HG03135 (cell line): ENCODE data around the gene NRG4.
"Not testable (repeated sequence)": the region's sequence is repeated elsewhere in the genome, so short reads cannot be mapped to it uniquely, and the experiment has no call there.

ENCODE experiments used
- ATAC-seq: cut with Tn5 transposase; IDR thresholded peaks from one replicate; pipeline ENCODE4 v1.9.1; 2021; ENCODE audit warnings: mild to moderate bottlenecking, moderate library complexity; ENCODE audit not compliant: unreplicated experiment

NRG4 gene, protein sequence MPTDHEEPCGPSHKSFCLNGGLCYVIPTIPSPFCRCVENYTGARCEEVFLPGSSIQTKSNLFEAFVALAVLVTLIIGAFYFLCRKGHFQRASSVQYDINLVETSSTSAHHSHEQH

DNA sequence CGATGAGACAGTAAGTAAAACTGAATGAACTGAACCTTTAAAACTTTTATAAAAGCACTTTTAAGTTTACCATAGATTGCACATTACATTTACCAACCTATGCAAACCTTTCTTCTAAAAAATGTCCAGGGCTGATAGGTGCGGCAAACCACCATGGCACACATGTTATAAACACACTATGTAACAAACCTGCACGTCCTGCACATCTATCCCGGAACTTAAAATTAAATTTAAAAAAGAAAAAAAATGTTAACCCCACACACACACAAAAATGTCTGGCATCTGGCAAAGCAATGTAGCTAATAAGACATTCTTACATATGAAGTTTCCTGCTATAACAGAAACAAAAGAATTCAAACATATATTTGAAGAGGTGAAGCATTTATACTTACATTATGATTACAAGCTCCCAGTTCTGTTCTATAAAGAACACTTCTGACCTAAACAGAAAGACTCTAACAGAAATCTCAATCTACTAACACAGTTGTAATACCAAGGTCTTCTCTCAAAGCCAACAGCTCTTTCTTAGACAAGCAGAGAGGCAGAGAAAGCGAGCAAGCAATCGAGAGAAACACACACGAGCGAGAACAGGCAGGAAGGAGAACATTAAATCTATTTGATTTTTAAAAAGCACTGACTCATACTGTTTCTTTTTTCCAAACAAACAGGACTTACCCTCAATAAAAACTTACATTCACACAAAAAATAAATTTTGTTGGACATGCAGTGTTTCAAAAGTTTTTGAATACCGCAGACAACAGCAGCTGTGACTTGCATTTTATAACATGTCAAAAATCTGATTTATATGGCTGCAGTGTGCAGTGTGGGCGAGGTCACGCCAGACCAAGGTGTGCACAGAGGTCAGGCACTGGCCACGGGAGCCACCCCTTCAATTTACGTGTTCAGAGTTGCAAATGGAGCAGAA is at the start of gene NRG4:
Gene NRG4, minus strand, starts transcription at position 798 of the 925 bp plus-strand sequence. CDS start 1,194 bp downstream, outside the sequence.
- no peak for ATAC-seq

DNA sequence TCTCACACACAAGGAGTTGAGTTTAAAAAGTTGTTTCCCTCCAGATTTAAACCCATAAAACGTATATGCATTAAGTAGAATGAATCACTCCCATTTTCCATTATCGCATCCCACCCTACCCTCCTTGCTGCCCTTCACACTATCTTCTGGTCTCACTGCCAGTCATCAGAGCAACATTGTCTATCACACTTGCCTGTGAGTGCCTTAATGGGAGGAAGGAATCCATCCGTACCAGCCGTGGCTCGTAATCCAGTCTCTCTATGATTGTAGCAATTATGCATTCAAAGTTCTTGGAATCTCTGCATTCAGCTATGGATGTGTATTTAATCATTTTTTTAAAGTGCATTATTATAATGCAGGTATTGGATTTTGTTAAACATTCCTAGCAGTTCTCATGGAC is 49.5 kb upstream of the NRG4 start:
- no peak for ATAC-seq

GRCh38 chr15:76060118-76060989 is 48.1 kb upstream of the NRG4 start:
- ATAC-seq, result no peak

DNA sequence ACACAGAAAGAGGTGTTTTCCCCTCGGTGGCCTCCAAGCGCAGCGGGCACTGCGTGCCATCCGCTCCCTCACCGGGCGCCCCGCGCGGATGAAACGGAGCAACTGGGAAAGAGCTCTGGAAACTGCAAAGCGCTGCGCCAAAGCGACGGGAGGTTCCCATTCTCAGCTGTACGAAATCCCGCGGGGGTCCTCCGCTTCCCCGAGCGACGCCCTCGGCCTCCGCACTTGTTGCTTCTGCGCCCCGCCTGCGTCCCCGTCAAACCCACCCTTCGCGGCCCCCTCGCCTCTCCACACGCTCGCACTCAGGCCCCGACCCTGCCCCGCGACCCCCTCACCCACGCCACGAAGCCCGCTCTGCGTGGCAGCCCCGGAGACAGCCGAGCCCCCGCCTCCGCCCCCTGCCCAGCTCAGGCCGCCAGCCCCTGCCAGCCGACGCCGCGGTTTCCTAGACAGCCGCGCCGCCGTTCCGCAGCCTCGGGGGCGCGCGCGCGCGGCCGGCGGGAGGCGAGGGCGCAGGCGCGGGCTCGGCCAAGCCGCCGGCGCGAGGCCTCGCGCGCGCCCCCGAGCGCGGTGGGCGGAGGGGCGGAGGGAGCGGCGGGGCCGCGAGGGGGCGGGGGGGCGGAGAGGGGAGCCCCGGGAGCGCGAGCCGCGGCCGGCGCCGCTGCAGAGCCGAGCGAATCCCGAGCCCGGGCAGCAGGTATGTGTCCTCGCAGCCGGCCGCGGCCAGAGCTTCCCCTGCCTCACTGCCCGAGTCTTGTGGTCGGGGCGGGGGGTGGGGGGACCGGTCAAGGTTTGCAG is 47.3 kb upstream of the NRG4 start, which contains the start of gene TMEM266:
Gene TMEM266, plus strand, starts transcription at position 666 of the 798 bp plus-strand sequence. CDS start 74,279 bp downstream, outside the sequence.
- no peak for ATAC-seq

DNA sequence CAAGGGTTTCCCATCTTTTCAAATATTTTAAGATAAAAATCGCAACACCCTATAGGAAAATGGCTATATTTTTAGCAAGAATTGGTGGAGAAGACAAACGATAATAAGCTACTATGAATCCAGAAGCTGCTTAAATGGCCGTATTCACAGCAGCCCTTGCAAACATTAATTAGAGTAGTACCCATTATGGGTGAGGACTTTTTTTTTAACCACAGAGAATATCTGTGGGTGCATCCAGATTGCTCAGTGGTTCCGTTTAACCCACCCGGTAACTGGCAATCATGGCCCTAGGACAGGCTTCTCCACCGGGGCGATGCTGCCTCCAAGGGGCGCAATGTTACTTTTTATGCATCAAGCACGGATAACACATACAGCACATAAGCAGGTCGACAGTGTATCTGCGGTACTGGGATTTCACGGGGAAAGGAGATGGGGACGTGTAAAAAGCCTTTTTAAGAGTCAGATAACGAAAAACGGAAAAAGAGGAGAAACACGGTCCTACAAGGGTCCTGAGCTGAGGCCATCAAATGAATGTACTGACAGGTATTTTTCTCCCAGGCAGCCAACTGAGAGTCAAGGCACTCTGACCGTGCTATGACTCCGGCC is 46.6 kb upstream of the NRG4 start:
- ATAC-seq, result no peak

DNA sequence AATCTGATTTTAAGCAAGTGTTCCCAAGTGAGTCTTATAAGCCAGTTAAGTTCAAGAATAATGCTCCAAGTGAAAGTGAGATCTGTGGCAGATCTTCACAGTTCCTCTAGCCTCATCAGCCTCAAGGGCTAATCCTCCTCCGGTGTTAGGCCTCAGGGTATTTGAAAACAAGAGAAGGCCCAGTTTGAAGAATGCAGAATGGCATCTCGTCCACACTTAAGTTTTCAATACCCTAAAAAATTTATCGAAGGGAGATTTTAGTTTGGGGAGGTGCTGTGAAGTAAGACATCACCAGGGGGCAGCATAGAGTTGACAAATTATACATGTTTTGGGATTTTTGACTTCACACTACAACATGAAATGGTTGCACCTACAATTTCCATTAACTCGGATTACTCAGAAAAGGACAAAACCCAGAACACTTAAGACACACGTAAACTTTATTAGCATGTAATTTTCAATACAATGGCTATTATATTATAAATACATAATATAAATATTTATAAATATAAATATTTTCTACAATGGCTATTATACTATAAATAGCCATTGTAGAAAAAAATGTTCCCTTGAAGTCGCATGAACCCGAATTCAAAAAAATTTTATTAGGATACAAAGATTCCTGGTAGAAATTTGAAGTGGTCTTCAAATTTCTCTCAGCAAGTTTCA is 45.2 kb upstream of the NRG4 start:
- peak; percentile 12 for ATAC-seq

DNA sequence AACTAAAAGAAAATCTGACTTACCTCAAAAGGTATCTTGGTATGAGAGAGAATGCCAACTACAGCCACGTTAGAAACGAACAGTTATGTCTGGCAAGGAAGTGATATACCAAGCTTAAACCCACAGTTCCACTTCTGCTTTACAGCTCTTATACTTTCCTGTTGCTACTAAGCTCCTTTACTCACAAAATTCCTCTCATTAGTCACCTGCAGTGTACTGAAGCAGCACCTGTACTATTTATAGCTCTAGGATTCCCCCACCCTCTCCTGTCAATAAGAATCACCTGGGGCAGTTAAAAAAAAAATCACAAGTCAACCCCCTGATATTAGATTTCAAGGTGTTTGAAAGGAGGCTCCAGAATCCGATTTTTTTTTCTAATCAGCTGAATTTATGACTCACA is 44.7 kb upstream of the NRG4 start:
- peak; percentile 59 for ATAC-seq

GRCh38 chr15:76054201-76054600 is 42.0 kb upstream of the NRG4 start:
- ATAC-seq, result not testable (repeated sequence)

- ATAC-seq, result no peak
Measured at GRCh38 chr15:76038512-76038911, 26.3 kb upstream of the NRG4 start.

DNA sequence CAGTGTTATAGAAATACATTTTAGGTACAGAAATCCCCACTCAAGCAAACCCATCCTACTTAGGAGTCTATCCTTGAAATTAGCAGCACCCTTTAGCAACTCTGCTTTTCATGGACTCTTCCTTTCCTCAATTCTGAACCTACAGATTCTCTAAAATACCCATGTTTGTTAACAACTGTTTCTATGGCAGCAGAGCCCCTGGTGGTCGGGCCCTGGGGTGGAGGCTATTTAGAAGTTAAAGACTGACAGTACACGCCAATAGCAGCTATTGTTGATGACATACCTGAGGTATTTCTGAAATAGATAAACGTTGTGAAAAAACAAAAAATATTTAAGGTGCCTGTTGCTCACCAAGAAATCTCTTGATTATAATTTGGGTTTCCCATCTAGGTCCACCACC is 23.4 kb upstream of the NRG4 start:
- no peak for ATAC-seq

GRCh38 chr15:76034111-76034510 is 21.9 kb upstream of the NRG4 start:
- no peak for ATAC-seq

DNA sequence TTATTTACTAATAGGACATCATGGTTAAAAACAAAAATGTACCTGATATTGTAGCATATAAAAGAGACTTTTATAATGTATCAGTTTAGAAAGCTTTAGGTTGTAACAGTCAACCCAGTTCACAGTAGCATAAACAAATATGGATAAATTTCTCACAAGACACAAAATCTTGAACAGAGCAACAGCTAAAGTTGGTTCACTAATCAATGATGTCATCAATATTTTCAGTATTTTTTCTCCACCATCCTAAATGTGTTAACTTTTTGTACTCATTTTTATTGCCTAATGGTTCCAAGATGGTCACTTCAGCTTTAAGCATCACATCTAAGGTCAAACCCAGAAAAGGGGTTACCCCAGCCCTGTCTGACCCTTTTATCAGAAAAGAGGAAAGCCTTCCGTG is 21.2 kb upstream of the NRG4 start:
- ATAC-seq, result no peak

GRCh38 chr15:76032046-76032445 is 19.8 kb upstream of the NRG4 start:
- no peak for ATAC-seq

- ATAC-seq, result no peak
Measured at GRCh38 chr15:76024021-76024768, 12.0 kb upstream of the NRG4 start.

DNA sequence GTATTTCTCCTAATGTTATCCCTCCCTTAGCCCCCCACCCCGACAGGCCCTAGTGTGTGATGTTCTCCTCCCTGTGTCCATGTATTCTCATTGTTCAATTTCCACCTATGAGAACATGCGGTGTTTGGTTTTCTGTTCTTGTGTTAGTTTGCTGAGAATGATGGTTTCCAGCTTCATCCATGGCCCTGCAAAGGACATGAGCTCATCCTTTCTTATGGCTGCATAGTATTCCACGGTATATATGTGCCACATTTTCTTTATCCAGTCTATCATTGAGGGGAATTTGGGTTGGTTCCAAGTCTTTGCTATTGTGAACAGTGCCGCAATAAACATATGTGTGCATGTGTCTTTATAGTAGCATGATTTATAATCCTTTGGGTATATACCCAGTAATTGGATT is 1.2 kb upstream of the NRG4 start:
- not testable (repeated sequence) for ATAC-seq

DNA sequence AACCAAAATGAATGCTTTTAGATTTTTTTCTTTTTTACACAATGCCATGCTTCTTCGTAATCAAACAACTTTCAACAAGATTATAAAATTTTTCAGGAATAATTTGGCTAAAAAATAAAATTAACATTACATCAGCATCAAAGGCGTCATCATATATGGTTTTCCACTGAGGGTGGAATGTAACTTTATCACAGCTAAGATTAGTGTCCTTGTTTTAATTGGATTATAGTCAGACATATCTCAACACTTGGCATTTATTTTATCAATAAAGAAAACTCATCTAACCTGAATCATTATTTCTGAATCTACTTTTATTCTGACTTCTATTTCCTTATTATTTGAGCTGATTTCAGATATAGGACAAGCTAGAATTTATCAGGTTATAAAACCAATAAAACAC is 1.6 kb downstream of the NRG4 start:
- ATAC-seq, result no peak

DNA sequence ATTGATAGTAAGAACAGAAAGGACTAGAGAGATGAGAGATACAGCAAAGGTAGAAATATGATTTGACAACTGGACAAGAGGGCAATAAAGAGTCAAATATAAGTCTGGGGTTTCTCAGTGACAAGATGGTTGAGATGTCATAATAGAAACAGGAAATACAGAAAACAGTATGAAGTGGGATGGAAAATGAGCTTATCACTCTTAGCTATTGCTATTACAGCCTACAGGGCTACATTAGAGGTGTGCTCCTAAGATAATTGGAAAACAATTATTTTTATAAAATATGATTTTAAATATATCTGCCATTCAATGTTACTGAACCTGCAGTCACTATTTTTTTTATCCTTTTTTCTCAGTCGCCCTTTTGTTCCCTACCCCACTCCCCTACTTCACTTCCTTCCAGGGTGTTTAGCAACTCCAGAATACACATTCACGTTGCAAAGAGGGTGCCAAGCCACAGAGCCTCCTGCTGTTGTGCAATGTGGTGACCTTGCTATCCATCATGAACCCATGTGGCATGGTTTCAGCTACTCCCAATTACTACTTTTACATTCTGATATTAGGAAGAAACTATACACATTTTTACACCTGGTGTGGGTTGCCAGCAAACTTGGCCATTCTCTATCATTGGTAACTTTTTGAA is 6.0 kb downstream of the NRG4 start:
- no peak for ATAC-seq

DNA sequence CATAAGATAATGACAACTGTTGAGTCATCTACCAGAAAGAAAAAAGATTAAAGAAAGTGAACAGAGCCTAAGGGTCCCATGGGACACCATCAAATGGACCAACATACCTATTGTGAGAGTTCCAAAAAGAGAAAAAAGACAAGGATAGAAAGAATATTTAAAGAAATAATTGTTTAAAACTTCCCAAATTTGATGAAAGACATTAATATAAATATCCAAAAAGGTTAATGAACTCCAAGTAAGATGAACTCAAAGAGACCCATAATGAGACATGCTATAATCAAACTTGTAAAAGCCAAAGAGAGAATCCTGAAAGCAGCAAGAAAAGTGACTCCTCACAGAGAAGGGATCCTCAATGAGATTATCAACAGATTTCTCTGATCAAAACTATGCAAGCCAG is 8.9 kb downstream of the NRG4 start:
- ATAC-seq, result no peak
